Activated CD8-positive, alpha-beta memory T cell treated with anti-CD3 and anti-CD28 coated beads for 36 hours (primary cell): ENCODE measurements around the gene CTDP1. TPM values are rescaled to one million over a fixed set of nuclear protein-coding genes. Genes with fewer than 3 reads are reported as not detected.
"Not testable (repeated sequence)": the region's sequence is repeated elsewhere in the genome, so short reads cannot be mapped to it uniquely, and the experiment has no call there.

Source experiments
- CTCF ChIA-PET: fragments of 350-600 bp; sonication (Branson Sonifier 250); formaldehyde crosslinking; loops from one replicate; lab custom pipeline; 2021; ENCODE audit warnings: antibody characterized with exemption; lab: Charles Lee
- POLR2A ChIA-PET: fragments of 350-600 bp; sonication (Branson Sonifier 250); formaldehyde crosslinking; loops from one replicate; lab custom pipeline; 2021; ENCODE audit warnings: antibody characterized with exemption; lab: Charles Lee
- total RNA-seq, 2 experiments: library from RNA; stranded (reverse); gene quantifications; one replicate each; pipeline ENCODE4 v1.2.3, GENCODE V29; 2021

Gene CTDP1
- total RNA-seq, 2 experiments from 2014 or later = 41.5 to 42.9 TPM

DNA sequence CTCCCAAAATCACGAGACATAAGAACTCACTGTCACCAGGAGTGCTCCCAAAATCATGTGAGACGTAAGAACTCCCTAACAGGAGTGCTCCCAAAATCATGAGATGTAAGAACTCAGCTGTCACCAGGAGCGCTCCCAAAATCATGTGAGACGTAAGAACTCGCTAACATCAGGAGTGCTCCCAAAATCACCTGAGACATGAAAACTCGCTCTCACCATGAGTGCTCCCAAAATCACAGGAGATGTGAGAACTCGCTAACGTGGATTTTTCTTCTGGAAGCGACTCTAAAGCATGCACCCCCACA lies 53.1 kb downstream of the CTDP1 start:
- POLR2A ChIA-PET = no interaction called here
- CTCF ChIA-PET = no interaction called here

DNA sequence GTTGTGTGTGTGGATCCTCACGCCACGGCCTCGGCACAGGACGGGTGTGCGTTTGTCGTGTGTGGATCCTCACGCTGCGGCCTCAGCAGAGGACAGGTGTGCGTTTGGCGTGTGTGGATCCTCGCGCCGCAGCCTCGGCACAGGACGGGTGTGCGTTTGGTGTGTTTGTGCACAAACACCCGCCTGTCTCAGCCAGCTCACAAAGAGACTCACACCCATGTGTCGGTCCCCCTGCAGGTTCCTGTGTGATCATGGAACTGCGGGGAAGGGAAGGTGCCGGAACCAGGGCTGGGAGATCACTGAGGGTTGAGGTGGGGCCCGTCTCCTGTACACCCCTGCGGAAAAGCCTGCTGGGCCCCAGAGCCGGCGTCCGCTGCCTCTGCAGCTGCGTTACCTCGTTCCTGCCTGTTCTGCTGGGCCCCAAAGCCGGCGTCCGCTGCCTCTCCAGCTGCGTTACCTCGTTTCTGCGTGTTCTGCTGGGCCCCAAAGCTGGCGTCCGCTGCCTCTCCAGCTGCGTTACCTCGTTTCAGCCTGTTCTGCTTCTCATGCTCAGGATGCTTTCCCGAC lies 53.6 kb downstream of the CTDP1 start:
- ChIA-PET POLR2A (no interaction called here), CTCF (no interaction called here)

DNA sequence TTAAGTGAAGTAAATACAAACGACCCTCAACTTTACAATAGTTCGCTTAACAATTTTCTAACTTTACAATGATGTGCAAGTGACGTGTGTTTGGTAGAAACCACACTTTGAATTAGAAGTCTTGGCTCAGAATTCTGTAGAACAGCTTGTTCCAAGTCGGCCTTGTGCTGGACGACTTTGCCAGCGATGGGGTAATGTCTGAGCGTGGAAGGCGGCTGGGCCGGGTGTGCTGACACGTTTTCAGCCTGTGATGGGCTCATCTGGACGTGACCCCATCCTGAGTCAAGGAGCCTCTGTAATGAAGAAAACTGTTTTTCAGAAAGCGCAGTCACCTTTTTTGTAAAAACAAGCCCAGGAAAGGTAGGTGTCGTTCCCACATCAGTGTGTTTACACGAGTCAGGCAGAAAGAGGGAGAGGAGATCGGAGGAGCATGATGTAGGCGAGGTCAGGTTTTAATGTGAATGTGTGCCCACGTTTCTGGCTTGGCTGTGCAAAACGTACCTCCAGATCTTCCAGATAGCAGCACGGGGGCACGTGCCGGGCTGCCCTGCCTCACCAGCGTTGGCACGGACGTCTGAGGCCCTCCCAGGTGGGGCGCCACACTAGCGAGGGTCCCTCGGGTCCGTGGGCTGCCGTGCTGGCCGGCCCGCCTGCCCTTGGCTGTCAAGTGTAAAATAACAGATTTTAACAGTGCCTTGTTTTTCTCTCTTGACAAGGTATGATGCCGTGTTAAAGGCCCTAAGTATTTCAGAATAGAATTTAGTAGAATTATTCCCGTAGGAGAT lies 54.6 kb downstream of the CTDP1 start:
- ChIA-PET POLR2A (no interaction called here), CTCF (no interaction called here)

DNA sequence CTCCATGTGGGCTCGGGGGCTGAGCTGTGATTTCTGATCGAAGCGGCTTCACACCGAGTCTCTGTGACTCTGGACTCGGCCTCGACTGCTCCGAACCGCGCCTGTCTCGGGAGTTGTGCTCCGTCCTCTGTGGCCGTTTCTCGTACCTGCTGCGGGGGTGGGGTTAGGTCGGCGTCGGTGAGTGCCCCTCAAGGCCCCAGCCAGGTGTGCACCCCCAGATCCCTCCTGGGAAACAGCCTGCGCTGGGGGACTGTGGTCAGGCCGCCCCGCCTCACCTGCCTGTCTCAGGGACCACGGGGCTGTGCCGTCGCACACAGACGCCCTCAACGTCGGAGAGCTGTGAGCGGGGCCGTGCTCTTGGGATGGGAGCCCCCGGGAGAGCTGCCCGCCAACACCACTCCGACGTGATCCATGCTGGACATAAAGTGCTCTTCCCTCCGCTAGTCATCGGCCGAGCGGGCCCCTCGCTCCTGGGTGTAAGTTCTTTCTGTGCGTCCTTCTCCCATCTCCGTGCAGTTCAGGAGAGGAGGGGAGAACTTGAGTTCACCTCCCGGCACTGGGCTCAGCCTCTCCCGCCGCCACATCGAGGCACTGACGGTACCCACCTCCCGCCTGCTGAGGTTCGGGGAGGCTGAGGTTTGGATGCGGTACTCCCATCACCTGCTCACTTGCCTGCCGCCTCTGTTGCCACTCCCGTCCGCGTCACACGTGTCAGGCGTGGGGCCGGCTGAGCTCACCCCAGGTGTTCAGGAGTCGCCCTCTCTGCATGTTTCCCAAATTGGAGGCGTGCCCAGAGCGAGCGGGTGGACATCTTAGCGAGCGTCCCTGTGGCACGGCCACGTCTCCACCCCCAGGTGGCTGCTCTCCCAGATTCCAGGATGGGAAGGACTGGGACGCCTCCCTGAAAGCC lies 55.7 kb downstream of the CTDP1 start:
- ChIA-PET POLR2A (no interaction called here), CTCF (no interaction called here)

DNA sequence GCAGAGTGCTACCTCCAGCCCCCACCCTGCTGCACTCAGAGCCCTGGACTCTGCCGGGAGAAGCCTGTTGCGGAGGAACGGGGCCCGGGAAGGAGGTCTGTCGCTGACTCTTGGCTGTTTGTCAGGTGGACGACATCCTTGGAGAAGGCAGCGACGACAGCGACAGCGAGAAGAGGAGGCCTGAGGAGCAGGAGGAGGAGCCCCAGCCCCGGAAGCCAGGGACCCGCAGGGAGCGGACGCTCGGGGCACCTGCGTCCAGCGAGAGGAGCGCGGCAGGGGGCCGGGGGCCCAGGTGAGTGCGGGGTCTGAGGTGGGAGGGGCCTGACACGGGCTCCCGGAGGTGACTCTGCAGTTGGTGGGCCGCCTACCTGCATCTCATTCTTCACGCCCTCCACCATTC lies 56.6 kb downstream of the CTDP1 start:
- CTCF ChIA-PET = no interaction called here
- POLR2A ChIA-PET = no interaction called here

DNA sequence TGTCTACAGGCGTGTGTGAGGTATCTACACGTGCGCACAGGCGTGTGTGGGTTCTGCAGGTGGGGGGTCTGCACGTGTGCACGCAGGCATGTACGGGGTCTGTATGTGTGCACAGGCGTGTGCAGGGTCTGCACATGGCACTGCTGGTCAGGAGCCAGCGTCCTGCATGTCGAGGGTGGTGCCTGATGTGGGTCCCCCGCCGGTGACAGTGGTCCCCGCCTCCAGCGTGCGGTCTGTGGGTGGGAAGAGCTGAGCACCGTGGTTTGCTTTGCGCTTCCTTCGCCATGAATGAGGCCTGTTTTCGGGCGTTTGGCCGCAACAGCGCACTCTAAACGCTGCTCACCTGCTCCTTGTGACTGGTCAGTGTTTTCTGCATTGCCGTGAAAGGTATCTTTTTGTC lies 57.2 kb downstream of the CTDP1 start:
- ChIA-PET POLR2A (no interaction called here), CTCF (no interaction called here)

DNA sequence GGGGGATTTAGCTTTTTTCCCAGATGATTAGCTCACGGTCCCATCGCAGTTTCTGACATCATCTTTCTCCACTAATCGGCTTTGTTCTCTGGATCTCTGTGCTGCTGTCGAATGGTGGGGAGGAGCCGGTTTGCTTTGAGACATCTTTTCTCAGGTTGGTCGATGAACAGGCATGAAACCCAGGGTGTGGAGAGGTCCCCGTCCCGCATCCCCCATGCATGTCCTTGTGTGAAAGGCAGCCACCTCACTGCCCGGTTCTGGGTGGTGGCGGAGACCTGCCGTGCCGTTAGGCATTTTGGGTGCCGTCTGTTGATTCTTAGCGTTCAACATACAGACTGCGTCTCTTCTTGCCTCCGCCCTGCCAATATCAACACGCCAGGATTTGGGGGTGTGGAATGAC lies 57.8 kb downstream of the CTDP1 start:
- CTCF ChIA-PET = no interaction called here
- POLR2A ChIA-PET = no interaction called here

DNA sequence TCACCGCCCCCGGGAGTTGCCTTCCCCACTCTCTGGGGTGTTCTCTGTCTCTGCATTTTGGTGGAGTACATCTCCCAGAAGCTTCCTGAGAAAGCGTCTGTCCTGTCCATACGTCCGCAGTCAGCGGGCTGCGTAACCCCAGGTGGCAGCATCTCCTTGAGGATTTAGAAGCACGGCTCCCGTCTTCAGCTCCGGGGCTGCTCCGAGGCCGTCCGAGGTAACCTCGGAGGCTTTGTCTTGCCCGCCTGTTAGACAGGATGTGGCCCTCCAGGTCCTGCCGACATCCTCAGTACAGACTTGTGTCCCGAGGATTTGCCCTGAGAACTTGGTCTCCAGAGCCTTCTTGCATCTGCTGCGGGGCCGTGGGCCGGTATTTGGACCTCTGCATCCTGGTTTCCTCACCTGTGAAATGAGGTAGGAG lies 58.4 kb downstream of the CTDP1 start:
- ChIA-PET CTCF (no interaction called here), POLR2A (no interaction called here)

DNA sequence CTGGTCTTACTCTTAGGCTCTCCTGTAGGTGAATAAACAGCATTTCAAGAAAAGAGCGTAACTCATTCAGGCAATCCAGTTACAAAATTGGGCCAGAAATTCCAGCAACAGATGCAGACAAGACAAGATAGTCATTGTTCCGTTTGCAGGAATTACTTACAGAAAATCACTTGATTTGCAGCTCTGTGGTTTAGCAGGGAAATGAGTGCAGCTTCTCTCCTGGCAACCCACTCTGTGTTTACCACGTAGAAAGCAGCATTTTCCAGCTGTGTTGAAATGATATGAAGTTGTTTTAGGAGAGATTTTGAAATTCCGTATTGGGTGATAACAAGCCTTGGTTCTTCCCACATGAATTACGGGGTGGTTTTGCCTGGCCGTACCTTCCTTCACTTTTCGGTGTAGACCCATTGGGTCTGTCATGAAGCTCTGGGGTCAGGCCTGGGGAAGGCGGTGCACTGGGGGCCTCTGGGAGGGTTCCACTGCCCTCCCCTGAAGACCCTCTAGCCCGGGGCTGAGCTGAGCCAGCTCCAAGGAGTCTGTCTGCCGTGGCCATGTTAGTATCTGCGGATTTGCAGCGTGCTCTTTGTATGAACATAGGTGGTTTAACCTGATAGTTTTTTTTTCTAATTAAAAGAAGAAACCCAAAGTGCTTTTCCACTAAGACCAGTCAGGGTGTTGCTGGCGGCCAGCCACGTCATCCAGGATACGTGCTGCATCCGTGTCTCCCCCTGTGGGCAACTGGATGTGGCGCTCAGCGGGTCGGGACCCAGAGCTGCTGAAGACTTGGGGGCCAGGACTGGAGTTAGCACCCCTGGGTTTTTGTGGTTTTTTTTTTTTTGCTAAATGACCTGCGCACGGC lies 59.2 kb downstream of the CTDP1 start:
- ChIA-PET POLR2A (no interaction called here), CTCF (no interaction called here)

DNA sequence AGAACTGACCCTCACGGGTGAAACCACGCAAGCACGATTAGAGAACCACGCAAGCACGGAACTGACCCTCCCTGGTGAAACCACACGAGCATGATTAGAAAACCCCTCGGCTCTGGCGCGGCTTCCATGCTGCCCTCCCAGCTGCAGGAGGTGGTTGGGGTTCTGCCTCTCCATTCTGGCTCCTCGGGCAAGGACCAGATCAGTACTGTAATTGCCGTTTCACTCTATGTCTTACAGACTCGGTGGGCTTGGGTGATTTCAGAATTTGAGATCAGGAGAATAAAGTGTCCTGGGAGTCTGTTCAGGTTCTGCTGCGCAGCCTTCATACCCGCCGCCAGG lies 59.8 kb downstream of the CTDP1 start:
- ChIA-PET POLR2A (no interaction called here), CTCF (no interaction called here)

DNA sequence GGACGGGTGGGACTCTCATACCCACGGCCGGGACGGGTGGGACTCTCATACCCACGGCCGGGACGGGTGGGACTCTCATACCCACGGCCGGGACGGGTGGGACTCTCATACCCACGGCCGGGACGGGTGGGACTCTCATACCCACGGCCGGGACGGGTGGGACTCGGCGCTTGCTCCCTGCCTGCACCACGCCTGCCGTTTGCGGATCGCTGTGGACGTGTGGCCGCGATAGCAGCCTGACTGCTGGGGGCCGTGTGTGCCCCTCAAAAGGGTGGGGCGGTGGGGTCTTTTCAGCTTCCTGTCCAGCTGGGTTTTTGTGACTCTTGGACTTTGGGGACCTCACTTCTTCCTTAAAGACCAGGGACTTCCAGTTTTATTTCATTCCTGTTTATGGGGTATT lies 60.4 kb downstream of the CTDP1 start:
- POLR2A ChIA-PET, CTCF ChIA-PET: not testable (repeated sequence)

DNA sequence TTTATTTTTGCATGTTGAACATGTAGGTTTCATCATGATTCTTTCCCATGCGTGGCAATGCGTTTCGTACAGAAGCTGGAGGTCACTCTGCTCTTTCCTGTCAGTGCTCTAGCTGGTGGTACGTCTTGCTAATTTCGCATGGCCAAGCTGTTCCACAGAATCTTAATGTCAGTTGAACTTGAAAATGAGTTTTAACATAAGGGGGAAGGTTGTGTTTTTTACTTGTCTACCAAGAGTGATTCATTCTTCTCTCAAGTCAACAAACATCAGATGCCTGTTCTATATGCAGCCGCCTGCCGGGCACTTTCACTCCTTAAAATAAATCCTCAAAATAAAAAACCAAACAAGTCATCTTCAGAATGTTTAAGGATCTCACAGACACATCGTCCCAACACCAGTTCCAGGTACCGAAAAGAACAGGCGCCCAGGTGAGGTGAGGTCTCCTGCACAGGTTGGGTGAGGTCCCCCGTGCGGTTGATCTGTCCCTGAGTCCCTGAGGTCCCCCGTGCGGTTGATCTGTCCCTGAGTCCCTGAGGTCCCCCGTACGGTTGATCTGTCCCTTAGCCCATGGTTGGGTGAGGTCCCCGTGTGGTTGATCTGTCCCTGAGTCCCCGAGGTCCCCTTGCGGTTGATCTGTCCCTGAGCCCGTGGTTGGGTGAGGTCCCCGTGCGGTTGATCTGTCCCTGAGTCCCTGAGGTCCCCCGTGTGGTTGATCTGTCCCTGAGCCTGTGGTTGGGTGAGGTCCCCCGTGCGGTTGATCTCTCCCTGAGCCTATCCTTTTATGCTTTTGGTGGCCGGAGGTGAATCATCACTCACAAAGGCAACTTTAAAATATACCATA lies 61.1 kb downstream of the CTDP1 start:
- POLR2A ChIA-PET = no interaction called here
- CTCF ChIA-PET = no interaction called here

DNA sequence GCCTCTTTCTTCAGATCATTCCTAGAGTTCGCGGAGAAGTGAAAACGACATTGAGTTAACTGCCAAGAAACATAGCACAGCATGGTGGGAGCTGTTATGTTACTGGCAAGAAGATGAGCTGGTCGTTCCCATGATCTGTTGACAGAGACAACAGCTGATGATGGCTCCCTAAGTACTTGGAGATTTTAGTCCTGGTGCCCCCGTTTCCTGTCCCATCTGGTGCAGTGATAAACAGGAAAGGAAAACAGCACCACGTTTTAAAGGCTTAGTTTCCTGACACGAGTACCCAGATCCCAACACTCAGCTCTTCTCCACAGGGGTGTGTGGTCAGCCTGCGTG lies 61.7 kb downstream of the CTDP1 start:
- POLR2A ChIA-PET = no interaction called here
- CTCF ChIA-PET = no interaction called here

DNA sequence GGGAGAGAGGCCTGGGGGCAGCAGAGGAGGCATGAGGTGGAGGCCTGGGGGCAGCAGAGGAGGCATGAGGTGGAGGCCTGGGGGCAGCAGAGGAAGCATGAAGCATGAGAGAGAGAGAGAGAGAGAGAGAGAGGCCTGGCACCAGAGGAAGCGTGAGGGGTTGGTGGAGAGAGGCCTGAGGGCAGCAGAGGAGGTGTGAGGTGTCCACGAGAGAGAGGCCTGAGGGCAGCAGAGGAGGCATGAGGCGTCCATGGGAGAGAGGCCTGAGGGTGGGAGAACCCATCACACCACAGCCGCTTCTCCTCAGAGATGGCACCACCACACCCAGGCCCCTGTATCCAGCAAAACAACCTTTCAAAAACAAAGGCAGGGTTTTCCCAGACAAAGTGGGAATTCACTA lies 62.5 kb downstream of the CTDP1 start:
- CTCF ChIA-PET = no interaction called here
- POLR2A ChIA-PET = interaction anchor here (0.6 kb wide), 1 partner anchor 214 kb away, joined by 3 read pairs; no protein-coding TSS in a partner anchor

DNA sequence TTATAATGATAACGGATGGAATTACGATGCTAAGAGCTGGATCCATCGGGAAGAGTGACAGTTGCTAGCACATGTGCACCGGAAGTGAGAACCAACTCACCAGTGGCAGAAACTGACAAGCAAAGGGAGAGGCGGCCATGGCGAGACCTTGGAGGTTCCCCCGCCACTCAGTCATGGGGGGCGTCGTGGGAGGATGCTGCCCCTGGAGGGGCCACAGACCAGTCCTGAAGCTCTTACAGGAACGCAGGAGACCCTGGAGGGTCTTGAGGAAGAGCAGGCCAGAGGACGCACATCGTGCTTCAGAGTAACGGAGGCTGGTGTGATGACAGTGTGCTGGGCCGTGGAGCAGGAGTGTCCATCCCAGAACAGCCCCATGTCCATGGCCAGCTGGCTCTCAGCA lies 65.0 kb downstream of the CTDP1 start:
- ChIA-PET POLR2A (no interaction called here), CTCF (no interaction called here)

DNA sequence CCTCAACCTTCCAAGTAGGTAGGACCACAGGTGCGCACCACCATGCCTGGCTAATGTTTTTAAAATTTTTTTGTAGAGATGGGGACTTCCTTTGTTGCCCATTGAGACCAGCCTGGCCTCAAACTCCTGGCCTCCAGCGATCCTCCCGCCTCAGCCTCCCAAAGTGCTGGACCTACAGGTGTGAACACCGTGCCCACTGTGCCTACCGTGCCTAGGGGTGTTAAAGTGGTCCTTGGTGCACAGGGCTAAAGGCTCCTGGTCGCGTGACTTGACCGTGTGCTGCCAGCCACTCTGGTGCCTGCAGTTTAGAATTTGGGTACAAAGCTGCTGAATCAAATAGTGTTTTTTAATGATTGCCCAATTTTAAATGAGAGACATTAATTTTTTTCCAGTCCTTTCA lies 67.1 kb downstream of the CTDP1 start:
- CTCF ChIA-PET = no interaction called here

DNA sequence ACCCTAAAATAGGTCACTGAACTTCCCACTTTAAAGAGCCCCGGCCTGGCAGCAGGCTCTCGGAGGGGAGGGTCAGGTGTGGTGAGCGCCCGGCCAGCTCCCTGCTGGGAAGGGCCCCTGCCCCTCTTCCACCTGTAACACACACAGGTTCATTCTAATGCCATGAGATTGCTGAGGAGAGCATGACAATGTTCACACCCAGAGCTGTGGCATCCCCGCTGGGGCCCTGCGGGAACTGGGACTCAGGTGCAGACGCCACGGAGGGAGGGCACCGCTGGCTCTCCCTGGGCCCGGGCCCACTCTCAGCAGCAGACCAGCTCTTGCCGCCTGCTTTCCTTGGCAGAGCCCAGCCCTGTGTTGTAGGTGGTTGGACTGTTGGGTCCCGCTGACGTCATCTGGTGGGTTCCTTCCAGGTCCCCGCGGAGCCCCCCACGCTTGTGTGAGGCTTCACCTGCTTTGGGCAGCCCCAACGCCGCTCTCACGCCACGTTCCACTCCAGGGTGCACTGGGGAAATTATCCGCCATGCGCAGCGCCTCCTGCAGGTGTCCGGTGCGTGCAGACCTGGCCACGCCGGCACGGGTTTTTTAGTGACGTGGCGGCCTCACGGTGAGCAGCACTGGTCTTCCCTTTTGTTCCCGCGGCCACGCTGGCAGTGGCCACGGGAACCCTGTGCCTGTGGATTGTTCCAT lies 67.7 kb downstream of the CTDP1 start:
- POLR2A ChIA-PET = no interaction called here
- CTCF ChIA-PET = no interaction called here

More for the DNA sequence above, 67.1 kb downstream of the CTDP1 start:
- POLR2A ChIA-PET = no interaction called here

DNA sequence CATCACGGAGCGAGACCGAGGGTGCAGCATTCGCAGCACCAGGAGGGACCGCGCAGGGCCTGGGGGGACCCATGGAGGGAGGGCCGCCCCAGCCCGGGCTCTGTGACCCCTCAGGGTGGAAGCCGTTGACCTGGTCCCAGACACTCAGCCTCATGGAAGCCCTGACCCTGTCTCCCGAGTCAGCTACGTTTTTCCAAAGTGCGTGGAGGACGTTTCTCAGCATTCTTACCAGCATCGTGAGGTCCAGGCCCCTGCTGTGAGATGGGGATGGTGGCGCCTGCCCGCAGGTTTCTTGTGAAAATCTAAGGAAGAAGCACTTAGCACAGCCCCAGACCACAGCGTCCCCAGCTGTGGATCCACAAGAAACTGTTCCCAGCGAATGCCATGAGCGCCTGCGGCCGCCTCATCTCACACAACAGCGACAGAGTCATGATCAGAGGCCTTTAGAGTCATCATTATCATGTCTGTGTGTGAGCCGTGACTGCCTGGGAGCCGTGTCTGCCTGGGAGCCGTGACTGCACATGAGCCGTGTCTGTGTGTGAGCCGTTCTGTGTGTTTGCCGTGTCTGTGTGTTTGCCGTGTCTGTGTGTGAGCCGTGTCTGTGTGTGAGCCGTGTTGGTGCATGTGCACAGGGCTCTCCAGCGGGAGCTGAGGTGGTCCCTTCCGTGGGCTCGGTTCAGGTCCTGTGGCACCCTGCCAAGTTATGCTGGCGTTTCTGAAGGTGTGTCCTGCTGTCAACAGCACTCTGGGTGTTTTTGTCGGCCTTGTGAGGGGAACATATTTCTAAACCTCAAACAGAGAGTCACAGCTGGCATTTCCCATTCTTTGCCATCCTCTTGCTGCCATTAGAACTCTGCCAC lies 68.9 kb downstream of the CTDP1 start:
- CTCF ChIA-PET = no interaction called here
- POLR2A ChIA-PET = no interaction called here
